NCI-H226 (cell line): Measurements from ENCODE around the gene MLC1.

Source experiments
- DNase-seq: peaks from one replicate; pipeline ENCODE4 v3.0.0-alpha.2; 2015

Gene MLC1

GRCh38 chr22:50057278-50058060 is 27.8 kb downstream of the MLC1 start:
- DNase-seq, result no peak

- no peak for DNase-seq
Observed at GRCh38 chr22:50056214-50056972, 28.8 kb downstream of the MLC1 start.

DNA sequence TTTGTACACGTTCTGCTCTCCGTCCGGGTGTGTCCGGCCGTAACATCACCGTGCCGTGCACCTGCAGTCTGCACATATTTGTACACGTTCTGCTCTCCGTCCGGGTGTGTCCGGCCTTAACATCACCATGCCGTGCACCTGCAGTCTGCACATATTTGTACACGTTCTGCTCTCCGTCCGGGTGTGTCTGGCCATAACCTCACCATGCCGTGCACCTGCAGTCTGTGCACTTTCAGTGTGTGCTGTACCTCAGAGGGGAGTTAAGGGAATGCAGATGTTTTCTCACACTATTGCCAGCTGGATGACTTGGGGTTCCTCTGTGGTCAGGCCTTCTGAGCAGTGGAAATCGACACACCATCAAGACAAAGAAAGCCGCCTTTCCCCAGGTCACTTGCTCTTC is 31.4 kb downstream of the MLC1 start:
- no peak for DNase-seq

DNA sequence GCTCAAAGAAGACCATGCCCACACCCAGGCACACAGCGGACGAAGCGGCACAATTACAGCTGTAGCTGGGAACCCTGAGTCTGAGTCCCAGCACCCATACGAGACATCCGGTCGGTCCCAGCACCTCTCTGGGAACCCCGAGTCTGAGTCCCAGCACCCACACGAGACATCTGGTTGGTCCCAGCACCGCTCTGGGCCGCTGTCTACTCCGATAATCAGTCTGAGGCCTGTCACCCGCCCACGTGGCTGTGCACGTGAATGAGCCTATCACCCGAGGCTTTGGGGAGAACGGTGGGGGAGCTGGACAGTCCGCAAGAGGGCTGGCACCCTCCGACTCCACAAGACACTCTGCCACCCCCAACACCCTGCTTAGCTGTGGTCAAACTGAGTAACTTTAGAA is 33.3 kb downstream of the MLC1 start:
- DNase-seq, result no peak

GRCh38 chr22:50049299-50050195 is 35.7 kb downstream of the MLC1 start:
- no peak for DNase-seq

GRCh38 chr22:50048836-50049235 is 36.4 kb downstream of the MLC1 start:
- no peak for DNase-seq

GRCh38 chr22:50048061-50048765 is 37.0 kb downstream of the MLC1 start:
- peak; percentile 16 for DNase-seq

- DNase-seq, result no peak
Observed at GRCh38 chr22:50047346-50047745, 37.9 kb downstream of the MLC1 start.

DNA sequence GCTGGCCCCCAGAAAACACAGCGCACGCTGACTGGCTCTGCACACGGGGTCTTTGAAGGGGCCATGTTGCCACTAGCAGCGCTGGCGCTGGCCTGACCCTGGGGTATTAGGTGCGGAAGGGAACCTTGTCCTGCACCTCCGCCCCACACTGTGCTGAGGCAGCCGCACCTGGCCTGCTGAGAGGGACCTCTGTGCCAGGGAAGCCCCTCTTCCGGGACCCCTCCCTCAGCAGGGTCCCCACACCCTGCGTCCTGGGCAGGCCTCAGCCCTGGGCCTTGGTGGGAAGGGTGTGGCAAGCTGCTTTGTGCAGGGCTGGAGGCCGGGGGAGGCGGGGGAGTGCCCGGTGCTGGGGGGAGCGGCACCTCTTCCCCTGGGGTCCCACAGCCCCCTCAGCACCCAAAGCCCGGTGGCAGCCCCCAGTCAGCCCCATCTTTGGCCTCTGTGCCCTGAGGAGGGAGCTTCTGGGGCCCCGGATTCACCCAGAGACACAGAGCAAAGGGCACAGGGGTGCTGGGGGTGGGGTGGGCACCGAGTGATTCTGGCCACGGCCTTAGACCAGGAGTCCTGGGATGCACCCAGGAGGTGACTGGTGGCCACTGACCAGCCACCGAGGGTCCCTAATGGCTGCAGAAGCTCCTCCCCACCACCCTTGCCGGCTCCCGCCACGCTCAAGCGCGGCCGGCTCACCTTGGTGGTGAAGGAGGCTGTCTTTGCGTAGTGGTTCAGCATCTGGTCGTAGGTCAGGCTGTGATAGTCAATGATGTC is 38.6 kb downstream of the MLC1 start:
- DNase-seq, result no peak

GRCh38 chr22:50046019-50046415 is 39.2 kb downstream of the MLC1 start:
- no peak for DNase-seq

GRCh38 chr22:50045211-50046018 is 39.8 kb downstream of the MLC1 start:
- no peak for DNase-seq

- DNase-seq, result no peak
Observed at GRCh38 chr22:50044485-50045118, 40.6 kb downstream of the MLC1 start.

- DNase-seq, result no peak
Observed at GRCh38 chr22:50041361-50042065, 43.7 kb downstream of the MLC1 start.

DNA sequence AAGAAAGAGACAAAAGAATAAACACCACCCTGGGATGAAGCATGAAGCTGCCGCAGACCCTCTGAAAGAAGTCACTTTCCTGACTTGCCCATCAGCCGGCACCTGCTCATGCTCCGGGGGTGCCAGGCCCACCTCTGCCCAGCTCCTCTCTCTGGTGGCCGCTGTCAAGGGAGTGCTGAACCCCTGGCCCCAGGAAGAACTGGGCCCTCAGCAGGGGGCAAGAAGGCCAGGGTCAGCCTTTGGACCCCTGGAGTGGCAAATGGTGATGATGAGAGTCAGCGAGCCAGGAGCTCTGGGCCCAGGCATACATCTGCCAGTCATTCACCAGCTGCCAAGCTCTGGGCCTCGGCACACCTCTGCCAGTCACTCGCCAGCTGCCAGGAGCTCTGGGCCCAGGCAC is 44.5 kb downstream of the MLC1 start:
- DNase-seq, result no peak

- no peak for DNase-seq
Observed at GRCh38 chr22:50039669-50040443, 45.4 kb downstream of the MLC1 start.

DNA sequence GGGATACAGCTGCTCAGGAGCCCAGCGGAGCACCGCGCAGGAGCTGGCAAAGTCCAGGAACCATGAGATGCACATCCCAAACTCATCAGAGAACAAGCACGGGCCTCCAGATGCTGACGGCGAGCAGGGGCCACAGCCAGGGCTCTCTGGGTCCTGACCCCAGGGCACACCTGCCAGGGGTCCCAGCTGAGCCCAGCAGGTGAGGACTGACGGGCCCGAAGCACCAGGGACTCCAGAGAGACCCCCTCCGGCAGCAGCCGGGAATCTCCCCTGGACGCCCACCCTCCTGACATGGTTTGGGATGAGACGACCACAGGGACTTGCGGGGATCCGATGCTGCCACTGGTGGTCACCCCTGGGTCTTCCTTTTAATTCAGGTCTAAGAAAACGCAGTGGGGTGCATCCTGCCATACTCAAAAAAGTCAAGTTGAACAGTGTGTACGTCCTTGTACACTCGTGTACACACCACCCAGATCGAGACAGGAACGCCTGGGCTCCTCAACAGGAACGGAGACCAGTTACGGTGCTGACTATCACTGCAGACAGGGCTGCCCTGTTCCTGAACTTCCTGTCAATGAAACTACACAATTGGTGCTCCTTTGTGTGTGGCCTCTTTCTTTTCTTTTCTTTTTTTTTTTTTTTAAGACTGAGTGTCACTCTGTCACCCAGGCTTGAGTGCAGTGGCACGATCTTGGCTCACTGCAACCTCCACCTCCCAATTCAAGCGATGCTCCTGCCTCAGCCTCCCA is 49.1 kb downstream of the MLC1 start:
- no peak for DNase-seq

GRCh38 chr22:50035131-50035881 is 49.9 kb downstream of the MLC1 start:
- no peak for DNase-seq
